Activated CD8-positive, alpha-beta T cell treated with anti-CD3 and anti-CD28 coated beads for 36 hours (primary cell): Measurements from ENCODE around the gene PRSS56. TPM values are rescaled to one million over a fixed set of nuclear protein-coding genes. Genes with fewer than 3 reads are reported as not detected.

Experiments used
- ATAC-seq: fragments of 200-7000 bp; cut with Tn5 transposase; one replicate; pipeline ENCODE4 v1.10.0; 2021; ENCODE audit warnings: mild to moderate bottlenecking, moderate library complexity
- CTCF ChIA-PET: fragments of 350-600 bp; sonication (Branson Sonifier 250); formaldehyde crosslinking; loops from one replicate; lab custom pipeline; 2021; ENCODE audit warnings: antibody characterized with exemption; lab: Charles Lee
- POLR2A ChIA-PET: fragments of 350-600 bp; sonication (Branson Sonifier 250); formaldehyde crosslinking; loops from one replicate; lab custom pipeline; 2021; ENCODE audit warnings: antibody characterized with exemption; lab: Charles Lee
- DNase-seq: peaks from one replicate; pipeline ENCODE4 v3.0.0-alpha.2; 2020
- H3K27ac Mint-ChIP-seq: one replicate; pipeline ENCODE4 v1.8.0; 2021; ENCODE audit warnings: mild to moderate bottlenecking, mixed read lengths
- H3K27me3 Mint-ChIP-seq: one replicate; pipeline ENCODE4 v1.8.0; 2021; ENCODE audit warnings: mixed read lengths
- H3K36me3 Mint-ChIP-seq: one replicate; pipeline ENCODE4 v1.8.0; 2021; ENCODE audit warnings: low read depth, mixed read lengths
- H3K4me1 Mint-ChIP-seq: one replicate; pipeline ENCODE4 v1.8.0; 2021; ENCODE audit warnings: low read depth, mixed read lengths
- H3K4me3 Mint-ChIP-seq: one replicate; pipeline ENCODE4 v1.8.0; 2021; ENCODE audit warnings: mild to moderate bottlenecking, moderate library complexity, mixed read lengths
- H3K9me3 Mint-ChIP-seq: one replicate; pipeline ENCODE4 v1.8.0; 2021; ENCODE audit warnings: mixed read lengths
- intact Hi-C: fragments of 100-400 bp; cut with micrococcal nuclease; formaldehyde crosslinking; loops from one replicate; pipeline ENCODE4 v1.10.0; 2022
- total RNA-seq, 2 experiments: library from RNA; stranded (reverse); gene quantifications; one replicate each; pipeline ENCODE4 v1.2.3, GENCODE V29; 2021
- TF ChIP-seq, protein P1 (sequence below): fragments of 200-600 bp; IDR thresholded peaks from one replicate; pipeline ENCODE4 v1.8.0; 2022; ENCODE audit warnings: antibody characterized with exemption, mild to moderate bottlenecking

The PRSS56 gene
- total RNA-seq, 2 experiments from 2014 or later, result not detected

- DNase-seq, result no peak
- Mint-ChIP-seq H3K27me3 (peaks cover 38% of the 10 kb centered on the region), H3K9me3 (no peaks in the 10 kb centered on the region), H3K27ac (no peak overlapping the region), H3K4me3 (no peak overlapping the region), H3K4me1 (peaks cover 14% of the 10 kb centered on the region), H3K36me3 (no peaks in the 10 kb centered on the region)
- intact Hi-C loops, result no loop called here
- TF ChIP-seq, protein P1, sequence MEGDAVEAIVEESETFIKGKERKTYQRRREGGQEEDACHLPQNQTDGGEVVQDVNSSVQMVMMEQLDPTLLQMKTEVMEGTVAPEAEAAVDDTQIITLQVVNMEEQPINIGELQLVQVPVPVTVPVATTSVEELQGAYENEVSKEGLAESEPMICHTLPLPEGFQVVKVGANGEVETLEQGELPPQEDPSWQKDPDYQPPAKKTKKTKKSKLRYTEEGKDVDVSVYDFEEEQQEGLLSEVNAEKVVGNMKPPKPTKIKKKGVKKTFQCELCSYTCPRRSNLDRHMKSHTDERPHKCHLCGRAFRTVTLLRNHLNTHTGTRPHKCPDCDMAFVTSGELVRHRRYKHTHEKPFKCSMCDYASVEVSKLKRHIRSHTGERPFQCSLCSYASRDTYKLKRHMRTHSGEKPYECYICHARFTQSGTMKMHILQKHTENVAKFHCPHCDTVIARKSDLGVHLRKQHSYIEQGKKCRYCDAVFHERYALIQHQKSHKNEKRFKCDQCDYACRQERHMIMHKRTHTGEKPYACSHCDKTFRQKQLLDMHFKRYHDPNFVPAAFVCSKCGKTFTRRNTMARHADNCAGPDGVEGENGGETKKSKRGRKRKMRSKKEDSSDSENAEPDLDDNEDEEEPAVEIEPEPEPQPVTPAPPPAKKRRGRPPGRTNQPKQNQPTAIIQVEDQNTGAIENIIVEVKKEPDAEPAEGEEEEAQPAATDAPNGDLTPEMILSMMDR, result no peak
- ChIA-PET CTCF (no interaction called here), POLR2A (interaction anchor here (0.6 kb wide), 1 partner anchor 15 kb away, joined by 3 read pairs; no protein-coding TSS in a partner anchor)
- no peak for ATAC-seq
These were observed 5.0 kb downstream of the PRSS56 start for GRCh38 chr2:232525199-232525598.

DNA sequence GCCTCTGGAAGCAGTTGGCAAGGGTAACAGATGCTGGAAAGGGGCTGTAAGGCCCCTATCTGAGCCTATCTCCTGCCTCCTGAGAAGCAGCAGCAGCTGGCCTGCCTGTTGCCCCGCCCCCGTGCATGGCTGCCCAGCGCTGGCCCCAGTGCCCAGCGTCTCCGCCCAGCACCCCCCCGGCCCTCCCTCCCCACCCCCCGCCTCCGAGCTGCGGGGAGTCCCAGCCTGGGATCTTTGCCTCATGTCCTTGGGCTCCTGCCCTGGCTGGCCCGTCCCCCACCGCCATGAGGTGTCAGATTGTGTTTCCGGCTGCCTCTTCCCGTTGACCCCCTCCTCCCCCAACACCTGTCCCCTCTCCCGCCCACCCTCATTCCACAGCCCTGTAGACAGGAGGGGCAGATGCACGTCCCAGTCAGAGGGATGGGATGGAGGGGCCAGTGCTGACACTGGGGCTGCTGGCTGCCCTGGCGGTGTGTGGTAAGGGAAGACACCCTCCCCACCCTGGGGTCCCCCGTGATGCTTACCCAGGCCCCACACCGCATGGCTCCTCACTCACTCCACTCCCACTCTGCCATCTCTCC, 5.7 kb downstream of the PRSS56 start, which contains the start of gene CHRND:
Gene CHRND (plus strand): TSS at position 370 of the 581 bp plus-strand sequence. CDS start 56 bp downstream, at position 426.
- ChIA-PET CTCF (no interaction called here), POLR2A (interaction anchor here (0.6 kb wide), 1 partner anchor 14 kb away, joined by 3 read pairs; no protein-coding TSS in a partner anchor)
- TF ChIP-seq, protein P1, result no peak
- Mint-ChIP-seq H3K27me3 (peaks cover 33% of the 10 kb centered on the region), H3K27ac (no peak within 1 kb of the TSS), H3K4me1 (peaks cover 14% of the 10 kb centered on the region), H3K9me3 (no peaks in the 10 kb centered on the region), H3K36me3 (no peaks in the 10 kb centered on the region), H3K4me3 (no peak within 1 kb of the TSS)
- intact Hi-C loops, result no loop called here
- DNase-seq, result no peak
- ATAC-seq, result no peak

GRCh38 chr2:232526372-232526941, 6.3 kb downstream of the PRSS56 start:
- ATAC-seq (no peak), DNase-seq (no peak)
- no peak overlapping the region for H3K4me3 Mint-ChIP-seq
- intact Hi-C loops, result no loop called here
- peaks cover 14% of the 10 kb centered on the region for H3K4me1 Mint-ChIP-seq
- H3K27ac Mint-ChIP-seq, result no peak overlapping the region
- H3K36me3 Mint-ChIP-seq, result no peaks in the 10 kb centered on the region
- ChIA-PET POLR2A (no interaction called here), CTCF (no interaction called here)
- H3K27me3 Mint-ChIP-seq, result peaks cover 30% of the 10 kb centered on the region
- TF ChIP-seq, protein P1, result no peak
- no peaks in the 10 kb centered on the region for H3K9me3 Mint-ChIP-seq

DNA sequence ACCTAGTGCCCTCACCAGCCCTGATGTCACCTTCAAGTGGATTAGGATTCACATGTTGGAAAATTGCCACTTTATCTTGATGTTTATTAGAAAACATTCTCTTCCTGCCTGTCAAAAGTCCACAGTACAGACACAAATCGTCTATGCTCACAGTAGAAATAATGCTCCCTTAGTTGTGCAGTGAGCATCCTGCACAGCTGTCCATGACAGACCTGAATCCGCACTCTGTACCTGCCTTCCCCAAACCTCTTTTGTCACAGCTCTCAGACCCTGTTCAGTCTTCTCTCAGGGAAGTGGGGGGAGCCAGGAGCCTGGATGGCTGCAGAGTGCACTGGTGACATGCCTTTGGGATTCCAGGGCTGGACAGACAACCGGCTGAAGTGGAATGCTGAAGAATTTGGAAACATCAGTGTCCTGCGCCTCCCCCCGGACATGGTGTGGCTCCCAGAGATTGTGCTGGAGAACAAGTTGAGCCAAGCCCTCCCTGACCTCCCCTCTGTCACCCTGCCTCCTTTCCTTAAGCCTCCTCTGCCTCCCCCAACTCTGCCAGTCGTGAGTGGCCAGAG, 7.8 kb downstream of the PRSS56 start:
- ChIA-PET POLR2A (interaction anchor here (1.6 kb wide), 1 partner anchor 9 kb away, joined by 3 read pairs; no protein-coding TSS in a partner anchor), CTCF (no interaction called here)
- Mint-ChIP-seq H3K9me3 (no peaks in the 10 kb centered on the region), H3K36me3 (no peaks in the 10 kb centered on the region), H3K4me3 (no peak overlapping the region), H3K27ac (no peak overlapping the region), H3K27me3 (peaks cover 24% of the 10 kb centered on the region), H3K4me1 (peaks cover 13% of the 10 kb centered on the region)
- no peak for ATAC-seq
- no peak for DNase-seq
- intact Hi-C loops, result no loop called here
- TF ChIP-seq, protein P1, result no peak
